Mesothelial cell of epicardium (in vitro differentiated cells): Measurements from ENCODE around the gene HEMGN. TPM values are rescaled to one million over a fixed set of nuclear protein-coding genes. Genes with fewer than 3 reads are reported as not detected.

Source experiments
- DNase-seq, 2 experiments: peaks; one replicate each; pipeline ENCODE4 v3.0.0; 2021; ENCODE audit warnings: low spot score in 2 of 2; ENCODE audit not compliant: unreplicated experiment in 2 of 2
- H3K27ac Mint-ChIP-seq: 2 replicates; pipeline ENCODE4 v1.8.0; 2021; ENCODE audit warnings: mixed read lengths
- H3K27me3 Mint-ChIP-seq: 2 replicates; pipeline ENCODE4 v1.8.0; 2021; ENCODE audit warnings: low read depth, mixed read lengths
- H3K36me3 Mint-ChIP-seq: 2 replicates; pipeline ENCODE4 v1.8.0; 2021; ENCODE audit warnings: mixed read lengths
- H3K4me1 Mint-ChIP-seq: 2 replicates; pipeline ENCODE4 v1.8.0; 2021; ENCODE audit warnings: mixed read lengths
- H3K4me3 Mint-ChIP-seq: 2 replicates; pipeline ENCODE4 v1.8.0; 2021; ENCODE audit warnings: mild to moderate bottlenecking, moderate library complexity, mixed read lengths
- H3K9me3 Mint-ChIP-seq: 2 replicates; pipeline ENCODE4 v1.8.0; 2021; ENCODE audit warnings: mixed read lengths
- total RNA-seq: library from RNA; stranded (reverse); gene quantifications from 3 replicates; pipeline ENCODE4 v1.2.1, GENCODE V29; 2021
- TF ChIP-seq, protein P1 (sequence below): fragments of 200-600 bp; sonication (generic); IDR thresholded peaks from one replicate; pipeline ENCODE4 v1.5.0; 2021; ENCODE audit warnings: antibody characterized with exemption; ENCODE audit not compliant: unreplicated experiment

Gene HEMGN
- total RNA-seq, 1 donor from 2014 or later, result not detected

GRCh38 chr9:97982683-97983588 is 45.0 kb upstream of the HEMGN start, which contains the start of gene ANP32B:
Gene ANP32B (plus strand): TSS chr9:97983341. CDS start chr9:97983556, 215 bp downstream.
- no peaks in the 10 kb centered on the region for H3K36me3 Mint-ChIP-seq
- H3K27ac Mint-ChIP-seq, result peak within 1 kb of the TSS; percentile 88
- H3K27me3 Mint-ChIP-seq, result no peaks in the 10 kb centered on the region
- no peaks in the 10 kb centered on the region for H3K9me3 Mint-ChIP-seq
- peaks cover 41% of the 10 kb centered on the region for H3K4me1 Mint-ChIP-seq
- DNase-seq, result peak; percentile 86 to 95
- TF ChIP-seq, protein P1, sequence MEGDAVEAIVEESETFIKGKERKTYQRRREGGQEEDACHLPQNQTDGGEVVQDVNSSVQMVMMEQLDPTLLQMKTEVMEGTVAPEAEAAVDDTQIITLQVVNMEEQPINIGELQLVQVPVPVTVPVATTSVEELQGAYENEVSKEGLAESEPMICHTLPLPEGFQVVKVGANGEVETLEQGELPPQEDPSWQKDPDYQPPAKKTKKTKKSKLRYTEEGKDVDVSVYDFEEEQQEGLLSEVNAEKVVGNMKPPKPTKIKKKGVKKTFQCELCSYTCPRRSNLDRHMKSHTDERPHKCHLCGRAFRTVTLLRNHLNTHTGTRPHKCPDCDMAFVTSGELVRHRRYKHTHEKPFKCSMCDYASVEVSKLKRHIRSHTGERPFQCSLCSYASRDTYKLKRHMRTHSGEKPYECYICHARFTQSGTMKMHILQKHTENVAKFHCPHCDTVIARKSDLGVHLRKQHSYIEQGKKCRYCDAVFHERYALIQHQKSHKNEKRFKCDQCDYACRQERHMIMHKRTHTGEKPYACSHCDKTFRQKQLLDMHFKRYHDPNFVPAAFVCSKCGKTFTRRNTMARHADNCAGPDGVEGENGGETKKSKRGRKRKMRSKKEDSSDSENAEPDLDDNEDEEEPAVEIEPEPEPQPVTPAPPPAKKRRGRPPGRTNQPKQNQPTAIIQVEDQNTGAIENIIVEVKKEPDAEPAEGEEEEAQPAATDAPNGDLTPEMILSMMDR, result peak; percentile 84
- H3K4me3 Mint-ChIP-seq, result peak within 1 kb of the TSS; percentile 74

- DNase-seq, result no peak
- Mint-ChIP-seq H3K27ac (peak overlapping the region; percentile 88), H3K4me1 (peaks cover 39% of the 10 kb centered on the region), H3K4me3 (peak overlapping the region; percentile 67), H3K36me3 (no peaks in the 10 kb centered on the region), H3K27me3 (no peaks in the 10 kb centered on the region), H3K9me3 (no peaks in the 10 kb centered on the region)
- TF ChIP-seq, protein P1, result no peak
Observed at GRCh38 chr9:97981846-97982682, 44.1 kb upstream of the HEMGN start.

GRCh38 chr9:97980918-97981845 is 43.2 kb upstream of the HEMGN start:
- no peak for DNase-seq
- Mint-ChIP-seq H3K27me3 (no peaks in the 10 kb centered on the region), H3K9me3 (no peaks in the 10 kb centered on the region), H3K4me1 (peaks cover 33% of the 10 kb centered on the region), H3K27ac (peak overlapping the region; percentile 73), H3K36me3 (no peaks in the 10 kb centered on the region), H3K4me3 (no peak overlapping the region)
- TF ChIP-seq, protein P1, result no peak

DNA sequence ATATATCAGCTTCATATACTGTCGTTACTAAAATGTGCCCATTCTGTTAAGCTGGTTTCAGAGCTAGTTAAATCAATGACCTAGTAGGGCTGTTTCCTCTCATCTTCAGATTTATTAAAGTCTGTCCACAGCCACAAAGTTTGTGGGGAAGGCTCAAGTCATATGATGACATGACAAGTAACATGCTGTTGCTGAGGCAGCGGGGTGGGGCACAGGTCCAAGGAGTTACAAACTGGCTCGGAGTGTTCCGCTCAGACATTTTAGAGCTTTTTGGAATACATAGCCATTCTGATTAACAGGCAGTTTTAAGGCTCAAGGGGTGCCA is 42.5 kb upstream of the HEMGN start:
- peaks cover 29% of the 10 kb centered on the region for H3K4me1 Mint-ChIP-seq
- peaks cover 3% of the 10 kb centered on the region for H3K9me3 Mint-ChIP-seq
- TF ChIP-seq, protein P1, result no peak
- no peaks in the 10 kb centered on the region for H3K27me3 Mint-ChIP-seq
- no peak for DNase-seq
- no peak overlapping the region for H3K27ac Mint-ChIP-seq
- no peaks in the 10 kb centered on the region for H3K36me3 Mint-ChIP-seq
- H3K4me3 Mint-ChIP-seq, result no peak overlapping the region
